ENCODE results near the gene CEP55.

CEP55 gene

GRCh38 chr10:93468461-93469213 is 27.8 kb upstream of the CEP55 start:
- Histone ChIP-seq H3K9ac (ENCODE audit: low read length in 5 of 5) (peak overlapping the region in 1 of 5 donors; percentile 19), H3K27me3 (ENCODE audit: control insufficient read depth in 5 of 5, insufficient read depth in 4 of 5, low read length in 5 of 5) (no peaks in the 10 kb centered on the region), H3K4me1 (ENCODE audit: control insufficient read depth in 5 of 5, insufficient read depth in 5 of 5, low read length in 5 of 5) (peaks cover 8 to 58% (median 49%) of the 10 kb centered on the region in 5 donors), H3K27ac (ENCODE audit: low read depth, low read length) (peak overlapping the region; percentile 52), H3K36me3 (ENCODE audit: control insufficient read depth in 5 of 5, insufficient read depth in 5 of 5, low read length in 5 of 5) (peaks cover 0 to 7% (median 4%) of the 10 kb centered on the region in 5 donors), H3K9me3 (ENCODE audit: control insufficient read depth in 5 of 5, low read length in 5 of 5) (no peaks in the 10 kb centered on the region), H3K4me3 (ENCODE audit: low read depth in 1 of 5, low read length in 5 of 5) (no peak overlapping the region)

GRCh38 chr10:93469454-93469853 is 27.0 kb upstream of the CEP55 start:
- peaks cover 6 to 50% (median 41%) of the 10 kb centered on the region in 5 donors for H3K4me1 ChIP-seq (ENCODE audit: control insufficient read depth in 5 of 5, insufficient read depth in 5 of 5, low read length in 5 of 5)
- H3K4me3 ChIP-seq (ENCODE audit: low read depth in 1 of 5, low read length in 5 of 5): no peak overlapping the region
- no peak overlapping the region for H3K9ac ChIP-seq (ENCODE audit: low read length in 5 of 5)
- H3K27ac ChIP-seq (ENCODE audit: low read depth, low read length): peak overlapping the region; percentile 52
- H3K27me3 ChIP-seq (ENCODE audit: control insufficient read depth in 5 of 5, insufficient read depth in 4 of 5, low read length in 5 of 5): no peaks in the 10 kb centered on the region
- no peaks in the 10 kb centered on the region for H3K9me3 ChIP-seq (ENCODE audit: control insufficient read depth in 5 of 5, low read length in 5 of 5)
- peaks cover 0 to 7% (median 4%) of the 10 kb centered on the region in 5 donors for H3K36me3 ChIP-seq (ENCODE audit: control insufficient read depth in 5 of 5, insufficient read depth in 5 of 5, low read length in 5 of 5)

DNA sequence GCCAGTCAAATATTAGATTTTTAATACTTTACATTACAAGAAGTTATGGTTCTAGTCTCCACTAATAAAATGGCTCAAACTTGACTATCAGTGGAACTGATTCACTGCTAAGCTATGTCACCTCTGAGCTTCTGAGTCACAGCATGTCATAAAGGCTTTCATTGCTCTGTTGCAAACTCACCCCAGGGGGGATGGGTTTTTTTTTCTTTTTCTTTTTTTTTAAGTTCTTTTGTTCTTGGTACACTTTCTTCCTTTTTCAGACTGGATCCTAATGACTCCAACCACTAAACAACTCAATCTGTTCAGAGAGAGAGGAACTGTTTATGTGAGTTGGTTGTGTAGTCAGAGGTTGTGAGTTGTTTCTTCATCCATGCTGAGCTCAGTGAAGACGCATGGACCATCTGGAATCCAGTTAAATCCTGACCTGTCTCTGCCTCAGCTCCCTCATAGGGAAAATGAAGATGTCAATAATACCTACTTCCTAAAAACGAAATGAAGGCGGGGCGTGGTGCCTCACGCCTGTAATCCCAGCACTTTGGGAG is 25.2 kb upstream of the CEP55 start:
- H3K4me1 ChIP-seq (ENCODE audit: control insufficient read depth in 5 of 5, insufficient read depth in 5 of 5, low read length in 5 of 5): peaks cover 0 to 33% (median 28%) of the 10 kb centered on the region in 5 donors
- H3K27me3 ChIP-seq (ENCODE audit: control insufficient read depth in 5 of 5, insufficient read depth in 4 of 5, low read length in 5 of 5): no peaks in the 10 kb centered on the region
- no peak overlapping the region for H3K4me3 ChIP-seq (ENCODE audit: low read depth in 1 of 5, low read length in 5 of 5)
- H3K27ac ChIP-seq (ENCODE audit: low read depth, low read length): peak overlapping the region; percentile 60
- H3K36me3 ChIP-seq (ENCODE audit: control insufficient read depth in 5 of 5, insufficient read depth in 5 of 5, low read length in 5 of 5): peaks cover 0 to 8% (median 6%) of the 10 kb centered on the region in 5 donors
- H3K9me3 ChIP-seq (ENCODE audit: control insufficient read depth in 5 of 5, low read length in 5 of 5): no peaks in the 10 kb centered on the region
- H3K9ac ChIP-seq (ENCODE audit: low read length in 5 of 5): no peak overlapping the region

DNA sequence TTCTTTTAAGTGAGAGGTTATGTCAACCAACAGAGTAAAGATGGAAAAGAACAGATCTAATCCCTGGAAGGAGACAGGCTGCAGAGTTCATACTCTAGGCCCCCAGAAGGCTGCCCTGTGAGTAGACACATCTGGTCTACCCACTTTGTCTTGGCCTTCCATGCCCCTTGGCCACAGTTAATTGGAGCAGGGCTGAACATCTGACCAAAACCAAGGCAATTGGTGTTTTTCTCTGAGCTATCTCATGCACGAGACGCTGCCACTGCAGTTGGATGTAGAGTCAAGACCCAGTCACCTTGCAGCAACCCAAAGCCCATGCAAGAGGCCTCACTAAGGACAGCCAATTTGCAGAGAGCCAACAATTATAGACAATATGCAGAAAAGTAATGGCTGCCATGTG is 23.3 kb upstream of the CEP55 start:
- H3K27me3 ChIP-seq (ENCODE audit: control insufficient read depth in 5 of 5, insufficient read depth in 4 of 5, low read length in 5 of 5): no peaks in the 10 kb centered on the region
- no peak overlapping the region for H3K27ac ChIP-seq (ENCODE audit: low read depth, low read length)
- H3K36me3 ChIP-seq (ENCODE audit: control insufficient read depth in 5 of 5, insufficient read depth in 5 of 5, low read length in 5 of 5): peaks cover 0 to 8% (median 6%) of the 10 kb centered on the region in 5 donors
- no peaks in the 10 kb centered on the region for H3K9me3 ChIP-seq (ENCODE audit: control insufficient read depth in 5 of 5, low read length in 5 of 5)
- no peak overlapping the region for H3K4me3 ChIP-seq (ENCODE audit: low read depth in 1 of 5, low read length in 5 of 5)
- H3K9ac ChIP-seq (ENCODE audit: low read length in 5 of 5): no peak overlapping the region
- peaks cover 0 to 26% (median 23%) of the 10 kb centered on the region in 5 donors for H3K4me1 ChIP-seq (ENCODE audit: control insufficient read depth in 5 of 5, insufficient read depth in 5 of 5, low read length in 5 of 5)

GRCh38 chr10:93473804-93474472 is 22.5 kb upstream of the CEP55 start:
- Histone ChIP-seq H3K9me3 (ENCODE audit: control insufficient read depth in 5 of 5, low read length in 5 of 5) (no peaks in the 10 kb centered on the region), H3K27me3 (ENCODE audit: control insufficient read depth in 5 of 5, insufficient read depth in 4 of 5, low read length in 5 of 5) (no peaks in the 10 kb centered on the region), H3K36me3 (ENCODE audit: control insufficient read depth in 5 of 5, insufficient read depth in 5 of 5, low read length in 5 of 5) (peaks cover 0 to 6% (median 4%) of the 10 kb centered on the region in 5 donors), H3K27ac (ENCODE audit: low read depth, low read length) (no peak overlapping the region), H3K9ac (ENCODE audit: low read length in 5 of 5) (no peak overlapping the region), H3K4me1 (ENCODE audit: control insufficient read depth in 5 of 5, insufficient read depth in 5 of 5, low read length in 5 of 5) (peaks cover 0 to 26% (median 20%) of the 10 kb centered on the region in 5 donors), H3K4me3 (ENCODE audit: low read depth in 1 of 5, low read length in 5 of 5) (no peak overlapping the region)

- H3K4me1 ChIP-seq (ENCODE audit: control insufficient read depth in 5 of 5, insufficient read depth in 5 of 5, low read length in 5 of 5): peaks cover 0 to 34% (median 24%) of the 10 kb centered on the region in 5 donors
- no peak overlapping the region for H3K27ac ChIP-seq (ENCODE audit: low read depth, low read length)
- H3K27me3 ChIP-seq (ENCODE audit: control insufficient read depth in 5 of 5, insufficient read depth in 4 of 5, low read length in 5 of 5): no peaks in the 10 kb centered on the region
- peaks cover 0 to 3% (median 0%) of the 10 kb centered on the region in 5 donors for H3K36me3 ChIP-seq (ENCODE audit: control insufficient read depth in 5 of 5, insufficient read depth in 5 of 5, low read length in 5 of 5)
- H3K4me3 ChIP-seq (ENCODE audit: low read depth in 1 of 5, low read length in 5 of 5): no peak overlapping the region
- H3K9me3 ChIP-seq (ENCODE audit: control insufficient read depth in 5 of 5, low read length in 5 of 5): no peaks in the 10 kb centered on the region
- no peak overlapping the region for H3K9ac ChIP-seq (ENCODE audit: low read length in 5 of 5)
Measured at GRCh38 chr10:93475227-93475626, 21.2 kb upstream of the CEP55 start.

GRCh38 chr10:93475871-93476270 is 20.5 kb upstream of the CEP55 start:
- Histone ChIP-seq H3K4me1 (ENCODE audit: control insufficient read depth in 5 of 5, insufficient read depth in 5 of 5, low read length in 5 of 5) (peaks cover 1 to 38% (median 23%) of the 10 kb centered on the region in 5 donors), H3K27ac (ENCODE audit: low read depth, low read length) (peak overlapping the region; percentile 10), H3K36me3 (ENCODE audit: control insufficient read depth in 5 of 5, insufficient read depth in 5 of 5, low read length in 5 of 5) (peaks cover 0 to 3% (median 0%) of the 10 kb centered on the region in 5 donors), H3K27me3 (ENCODE audit: control insufficient read depth in 5 of 5, insufficient read depth in 4 of 5, low read length in 5 of 5) (no peaks in the 10 kb centered on the region), H3K4me3 (ENCODE audit: low read depth in 1 of 5, low read length in 5 of 5) (no peak overlapping the region), H3K9me3 (ENCODE audit: control insufficient read depth in 5 of 5, low read length in 5 of 5) (no peaks in the 10 kb centered on the region), H3K9ac (ENCODE audit: low read length in 5 of 5) (no peak overlapping the region)

DNA sequence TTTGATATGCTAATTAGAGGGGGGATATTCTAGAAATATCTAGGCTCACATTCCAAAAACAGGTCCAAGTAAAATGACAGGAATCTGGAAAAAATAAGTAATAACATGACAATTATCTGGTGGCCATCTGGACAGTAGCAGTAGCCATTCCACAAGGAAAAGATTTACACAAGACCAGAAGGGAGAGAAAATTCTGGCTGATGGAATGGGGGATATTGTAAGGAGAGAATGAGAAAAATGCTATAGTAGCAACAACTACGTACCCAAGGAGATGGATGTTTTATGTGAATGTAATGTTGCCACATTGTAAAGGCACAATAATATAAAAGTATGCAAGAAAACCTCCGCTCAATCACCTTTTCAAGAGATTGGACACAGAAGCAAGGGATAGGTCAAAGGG is 19.7 kb upstream of the CEP55 start:
- Histone ChIP-seq H3K27ac (ENCODE audit: low read depth, low read length) (no peak overlapping the region), H3K27me3 (ENCODE audit: control insufficient read depth in 5 of 5, insufficient read depth in 4 of 5, low read length in 5 of 5) (no peaks in the 10 kb centered on the region), H3K36me3 (ENCODE audit: control insufficient read depth in 5 of 5, insufficient read depth in 5 of 5, low read length in 5 of 5) (peaks cover 0 to 3% (median 0%) of the 10 kb centered on the region in 5 donors), H3K4me1 (ENCODE audit: control insufficient read depth in 5 of 5, insufficient read depth in 5 of 5, low read length in 5 of 5) (peaks cover 1 to 41% (median 23%) of the 10 kb centered on the region in 5 donors), H3K4me3 (ENCODE audit: low read depth in 1 of 5, low read length in 5 of 5) (no peak overlapping the region), H3K9ac (ENCODE audit: low read length in 5 of 5) (no peak overlapping the region), H3K9me3 (ENCODE audit: control insufficient read depth in 5 of 5, low read length in 5 of 5) (no peaks in the 10 kb centered on the region)

- Histone ChIP-seq H3K27me3 (ENCODE audit: control insufficient read depth in 5 of 5, insufficient read depth in 4 of 5, low read length in 5 of 5) (no peaks in the 10 kb centered on the region), H3K27ac (ENCODE audit: low read depth, low read length) (no peak overlapping the region), H3K36me3 (ENCODE audit: control insufficient read depth in 5 of 5, insufficient read depth in 5 of 5, low read length in 5 of 5) (peaks cover 0 to 3% (median 0%) of the 10 kb centered on the region in 5 donors), H3K4me3 (ENCODE audit: low read depth in 1 of 5, low read length in 5 of 5) (no peak overlapping the region), H3K4me1 (ENCODE audit: control insufficient read depth in 5 of 5, insufficient read depth in 5 of 5, low read length in 5 of 5) (peaks cover 1 to 38% (median 19%) of the 10 kb centered on the region in 5 donors), H3K9me3 (ENCODE audit: control insufficient read depth in 5 of 5, low read length in 5 of 5) (no peaks in the 10 kb centered on the region), H3K9ac (ENCODE audit: low read length in 5 of 5) (no peak overlapping the region)
Measured at GRCh38 chr10:93478873-93479272, 17.5 kb upstream of the CEP55 start.

- peak overlapping the region; percentile 99 for H3K27ac ChIP-seq (ENCODE audit: low read depth, low read length)
- no peaks in the 10 kb centered on the region for H3K27me3 ChIP-seq (ENCODE audit: control insufficient read depth in 5 of 5, insufficient read depth in 4 of 5, low read length in 5 of 5)
- H3K4me3 ChIP-seq (ENCODE audit: low read depth in 1 of 5, low read length in 5 of 5): peak overlapping the region; percentile 75 to 97 (median 87)
Measured at GRCh38 chr10:93481637-93482144, 14.7 kb upstream of the CEP55 start.

More at GRCh38 chr10:93481637-93482144, 14.7 kb upstream of the CEP55 start:
- Histone ChIP-seq H3K36me3 (ENCODE audit: control insufficient read depth in 5 of 5, insufficient read depth in 5 of 5, low read length in 5 of 5) (no peaks in the 10 kb centered on the region), H3K9me3 (ENCODE audit: control insufficient read depth in 5 of 5, low read length in 5 of 5) (no peaks in the 10 kb centered on the region), H3K4me1 (ENCODE audit: control insufficient read depth in 5 of 5, insufficient read depth in 5 of 5, low read length in 5 of 5) (peaks cover 1 to 31% (median 16%) of the 10 kb centered on the region in 5 donors), H3K9ac (ENCODE audit: low read length in 5 of 5) (peak overlapping the region; percentile 85 to 94 (median 89))

All from subcutaneous abdominal adipose tissue (tissue), 5 donors.